ENCODE measurements around the gene SIT1. TPM values are rescaled to one million over a fixed set of nuclear protein-coding genes. Genes with fewer than 3 reads are reported as not detected.

SIT1 gene
- total and polyA plus RNA-seq, 4 donors: 0.36 TPM; not detected in 3

DNA sequence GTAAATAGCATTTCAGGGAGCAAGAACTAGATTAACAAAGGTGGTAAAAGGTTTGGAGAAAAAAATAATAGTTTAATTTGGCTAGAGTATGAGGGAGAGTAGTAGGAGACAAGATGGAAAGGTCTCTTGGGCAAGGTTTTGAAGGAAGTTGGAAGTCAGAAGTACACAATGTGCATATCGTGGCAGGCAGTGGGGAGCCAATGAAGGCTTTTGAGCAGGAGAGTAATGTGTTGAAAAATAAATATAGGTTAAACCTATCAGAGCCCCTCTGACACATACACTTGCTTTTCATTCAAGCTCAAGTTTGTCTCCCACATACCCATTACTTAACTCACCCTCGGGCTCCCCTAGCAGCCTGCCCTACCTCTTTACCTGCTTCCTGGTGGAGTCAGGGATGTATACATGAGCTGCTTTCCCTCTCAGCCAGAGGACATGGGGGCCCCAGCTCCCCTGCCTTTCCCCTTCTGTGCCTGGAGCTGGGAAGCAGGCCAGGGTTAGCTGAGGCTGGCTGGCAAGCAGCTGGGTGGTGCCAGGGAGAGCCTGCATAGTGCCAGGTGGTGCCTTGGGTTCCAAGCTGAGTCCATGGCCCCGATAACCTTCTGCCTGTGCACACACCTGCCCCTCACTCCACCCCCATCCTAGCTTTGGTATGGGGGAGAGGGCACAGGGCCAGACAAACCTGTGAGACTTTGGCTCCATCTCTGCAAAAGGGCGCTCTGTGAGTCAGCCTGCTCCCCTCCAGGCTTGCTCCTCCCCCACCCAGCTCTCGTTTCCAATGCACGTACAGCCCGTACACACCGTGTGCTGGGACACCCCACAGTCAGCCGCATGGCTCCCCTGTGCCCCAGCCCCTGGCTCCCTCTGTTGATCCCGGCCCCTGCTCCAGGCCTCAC lies 22.6 kb upstream of the SIT1 start, which contains the start of gene CA9:
Gene CA9 (plus strand): TSS at position 797 of the 893 bp plus-strand sequence. CDS start 32 bp downstream, at position 829.
- no peaks in the 10 kb centered on the region for H3K27me3 ChIP-seq (ENCODE audit: control insufficient read depth, insufficient read depth, low read length)
- no peak within 1 kb of the TSS for H3K27ac ChIP-seq (ENCODE audit: low read depth, low read length)
- H3K9me3 ChIP-seq (ENCODE audit: control insufficient read depth, insufficient read depth, low read length): no peaks in the 10 kb centered on the region
- H3K36me3 ChIP-seq (ENCODE audit: control insufficient read depth, insufficient read depth, low read length): no peaks in the 10 kb centered on the region
- H3K4me1 ChIP-seq (ENCODE audit: control insufficient read depth, insufficient read depth, low read length): peaks cover 22% of the 10 kb centered on the region
- no peak within 1 kb of the TSS for H3K4me3 ChIP-seq (ENCODE audit: low read depth, low read length)
- peak in 2 of 6 donors; percentile 27 to 87 for DNase-seq (ENCODE audit: low read depth in 4 of 6, low spot score in 6 of 6)
- WGBS (ENCODE audit: insufficient coverage): 48% methylated on average over 7 of the region's 10 CpGs

GRCh38 chr9:35669331-35670145 lies 18.8 kb upstream of the SIT1 start:
- no peak for DNase-seq (ENCODE audit: low read depth in 4 of 6, low spot score in 6 of 6)
- Histone ChIP-seq H3K4me3 (ENCODE audit: low read depth, low read length) (no peak overlapping the region), H3K9me3 (ENCODE audit: control insufficient read depth, insufficient read depth, low read length) (no peaks in the 10 kb centered on the region), H3K27me3 (ENCODE audit: control insufficient read depth, insufficient read depth, low read length) (no peaks in the 10 kb centered on the region), H3K4me1 (ENCODE audit: control insufficient read depth, insufficient read depth, low read length) (peaks cover 20% of the 10 kb centered on the region), H3K27ac (ENCODE audit: low read depth, low read length) (no peak overlapping the region), H3K36me3 (ENCODE audit: control insufficient read depth, insufficient read depth, low read length) (no peaks in the 10 kb centered on the region)
- WGBS (ENCODE audit: insufficient coverage): 75% methylated on average over 2 of the region's 6 CpGs

DNA sequence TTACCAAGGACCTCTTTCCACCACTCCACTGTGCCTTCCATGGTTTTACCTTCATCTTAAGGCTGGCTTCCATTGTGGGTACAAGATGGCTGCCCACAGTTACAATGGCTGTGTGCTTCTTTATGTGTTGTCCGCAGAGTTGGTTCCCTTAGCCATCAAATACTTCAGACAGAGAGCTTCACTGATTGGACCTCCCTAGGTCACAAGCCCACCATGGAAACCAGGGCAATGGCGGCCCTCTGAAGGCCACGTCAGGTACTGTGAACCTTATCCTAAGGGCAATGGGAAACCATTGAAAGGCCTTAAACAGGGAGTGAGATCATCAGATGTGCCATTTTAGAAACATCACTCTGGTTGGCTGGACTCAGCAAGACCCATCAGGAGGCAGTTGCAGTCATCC lies 17.2 kb upstream of the SIT1 start:
- Histone ChIP-seq H3K9me3 (ENCODE audit: control insufficient read depth, insufficient read depth, low read length) (no peaks in the 10 kb centered on the region), H3K36me3 (ENCODE audit: control insufficient read depth, insufficient read depth, low read length) (no peaks in the 10 kb centered on the region), H3K4me3 (ENCODE audit: low read depth, low read length) (no peak overlapping the region), H3K27ac (ENCODE audit: low read depth, low read length) (no peak overlapping the region), H3K4me1 (ENCODE audit: control insufficient read depth, insufficient read depth, low read length) (peaks cover 15% of the 10 kb centered on the region), H3K27me3 (ENCODE audit: control insufficient read depth, insufficient read depth, low read length) (no peaks in the 10 kb centered on the region)
- 100% methylated on average over 3 of the region's 3 CpGs for WGBS (ENCODE audit: insufficient coverage)
- no peak for DNase-seq (ENCODE audit: low read depth in 4 of 6, low spot score in 6 of 6)

DNA sequence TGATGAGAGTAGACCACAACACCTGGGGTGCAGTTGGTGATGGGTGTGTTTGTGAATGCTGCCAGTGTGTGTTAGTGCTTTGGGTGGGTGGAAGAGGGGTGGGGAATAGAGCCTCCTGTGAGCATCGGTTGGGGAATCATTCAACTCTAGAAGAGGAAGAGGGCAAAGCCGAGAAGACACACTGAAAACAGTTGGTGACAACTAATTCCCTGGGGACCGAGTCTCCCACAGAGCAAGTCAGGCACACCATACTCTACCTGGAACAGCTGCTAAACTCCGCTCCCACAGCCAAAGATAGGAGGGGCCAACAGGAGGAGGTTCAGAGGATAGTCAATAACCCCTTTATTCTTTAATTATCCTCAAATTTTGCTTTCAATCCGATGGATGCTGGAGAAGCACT lies 15.8 kb upstream of the SIT1 start:
- peaks cover 7% of the 10 kb centered on the region for H3K36me3 ChIP-seq (ENCODE audit: control insufficient read depth, insufficient read depth, low read length)
- H3K27me3 ChIP-seq (ENCODE audit: control insufficient read depth, insufficient read depth, low read length): no peaks in the 10 kb centered on the region
- no peak overlapping the region for H3K27ac ChIP-seq (ENCODE audit: low read depth, low read length)
- H3K9me3 ChIP-seq (ENCODE audit: control insufficient read depth, insufficient read depth, low read length): no peaks in the 10 kb centered on the region
- H3K4me1 ChIP-seq (ENCODE audit: control insufficient read depth, insufficient read depth, low read length): peaks cover 15% of the 10 kb centered on the region
- no peak overlapping the region for H3K4me3 ChIP-seq (ENCODE audit: low read depth, low read length)
- 92% methylated on average over 2 of the region's 5 CpGs for WGBS (ENCODE audit: insufficient coverage)
- no peak for DNase-seq (ENCODE audit: low read depth in 4 of 6, low spot score in 6 of 6)

DNA sequence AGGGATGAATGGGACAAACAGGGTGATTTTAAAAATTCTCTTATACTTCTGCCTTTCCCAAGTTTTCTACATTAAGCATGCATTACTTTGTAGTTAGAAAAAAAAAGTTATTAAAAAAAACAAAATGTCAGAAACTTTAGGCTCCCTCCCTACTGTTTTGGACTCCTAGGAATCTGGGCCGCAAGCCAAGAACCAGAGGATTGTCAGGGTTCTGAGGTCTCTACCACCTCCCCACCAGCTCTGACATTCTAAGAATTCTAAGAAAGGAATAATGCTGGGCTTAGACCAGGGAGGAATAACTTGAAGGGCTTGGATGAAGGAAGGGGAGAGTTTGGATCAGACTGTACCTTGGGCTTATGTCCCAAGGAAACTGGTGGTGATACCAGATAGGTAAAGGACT lies 15.3 kb upstream of the SIT1 start:
- peaks cover 15% of the 10 kb centered on the region for H3K4me1 ChIP-seq (ENCODE audit: control insufficient read depth, insufficient read depth, low read length)
- H3K9me3 ChIP-seq (ENCODE audit: control insufficient read depth, insufficient read depth, low read length): no peaks in the 10 kb centered on the region
- peaks cover 8% of the 10 kb centered on the region for H3K36me3 ChIP-seq (ENCODE audit: control insufficient read depth, insufficient read depth, low read length)
- DNase-seq (ENCODE audit: low read depth in 4 of 6, low spot score in 6 of 6): peak in 1 of 6 donors; percentile 52
- no peak overlapping the region for H3K27ac ChIP-seq (ENCODE audit: low read depth, low read length)
- no peak overlapping the region for H3K4me3 ChIP-seq (ENCODE audit: low read depth, low read length)
- no peaks in the 10 kb centered on the region for H3K27me3 ChIP-seq (ENCODE audit: control insufficient read depth, insufficient read depth, low read length)
- WGBS (ENCODE audit: insufficient coverage): no CpG with 5 or more reads among the region's 1 CpG

GRCh38 chr9:35665471-35665818 lies 14.7 kb upstream of the SIT1 start:
- DNase-seq (ENCODE audit: low read depth in 4 of 6, low spot score in 6 of 6): no peak
- Histone ChIP-seq H3K27me3 (ENCODE audit: control insufficient read depth, insufficient read depth, low read length) (no peaks in the 10 kb centered on the region), H3K4me1 (ENCODE audit: control insufficient read depth, insufficient read depth, low read length) (peaks cover 15% of the 10 kb centered on the region), H3K36me3 (ENCODE audit: control insufficient read depth, insufficient read depth, low read length) (peaks cover 14% of the 10 kb centered on the region), H3K9me3 (ENCODE audit: control insufficient read depth, insufficient read depth, low read length) (no peaks in the 10 kb centered on the region), H3K27ac (ENCODE audit: low read depth, low read length) (peak overlapping the region; percentile 78), H3K4me3 (ENCODE audit: low read depth, low read length) (peak overlapping the region; percentile 70)
- 9% methylated on average over 2 of the region's 5 CpGs for WGBS (ENCODE audit: insufficient coverage)

DNA sequence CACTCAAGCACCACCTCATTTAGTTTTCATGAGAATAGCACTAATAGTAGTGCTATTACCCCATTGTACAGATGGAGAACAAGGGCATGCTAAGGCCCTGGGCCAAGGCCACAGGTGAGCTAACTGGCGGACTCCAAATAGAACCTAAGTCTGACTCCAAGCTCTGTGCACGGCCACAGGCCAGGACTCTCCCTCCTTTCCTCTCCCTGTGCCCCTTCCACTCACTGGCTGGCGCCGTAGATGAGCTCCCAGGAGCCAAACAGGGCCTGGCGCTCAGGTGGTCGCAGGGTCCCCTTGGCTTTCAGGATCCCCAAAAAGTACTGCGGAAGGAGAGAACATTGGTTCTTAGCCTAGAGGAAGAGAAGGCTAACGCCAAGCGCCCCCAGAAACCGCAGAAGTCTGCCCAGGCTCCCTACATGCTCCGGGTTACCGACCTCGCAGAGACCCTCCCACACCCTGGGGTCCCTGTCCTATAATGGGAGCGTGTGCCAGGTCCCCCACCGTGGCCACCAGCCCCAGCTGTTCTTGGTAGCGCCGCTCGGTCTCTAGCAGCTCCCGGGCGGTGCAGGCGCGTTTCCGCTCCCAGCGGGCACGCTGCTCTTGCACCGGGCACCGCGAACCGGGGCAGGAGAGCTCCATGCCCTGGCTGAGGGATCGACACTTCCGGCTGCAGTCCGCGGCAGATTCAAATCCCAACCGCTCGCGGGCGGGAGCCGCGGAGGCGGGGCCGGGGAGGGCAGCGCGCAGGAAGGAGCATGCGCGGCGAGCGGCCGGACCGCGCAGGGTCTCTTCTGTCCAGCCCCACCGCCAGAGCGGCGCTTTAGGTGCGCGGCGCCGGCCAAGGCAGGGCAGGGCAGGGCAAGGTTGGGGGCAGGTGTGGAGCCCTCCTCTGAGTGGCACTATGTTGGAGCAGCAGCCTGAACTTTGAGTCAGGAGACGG lies 14.1 kb upstream of the SIT1 start, which contains the start of gene ARHGEF39:
Gene ARHGEF39 (minus strand): TSS at position 665 of the 940 bp plus-strand sequence. CDS start 26 bp downstream, at position 639.
- peaks cover 19% of the 10 kb centered on the region for H3K36me3 ChIP-seq (ENCODE audit: control insufficient read depth, insufficient read depth, low read length)
- peak within 1 kb of the TSS; percentile 78 for H3K27ac ChIP-seq (ENCODE audit: low read depth, low read length)
- DNase-seq (ENCODE audit: low read depth in 4 of 6, low spot score in 6 of 6): peak in 4 of 6 donors; percentile 43 to 92 (median 79)
- H3K4me1 ChIP-seq (ENCODE audit: control insufficient read depth, insufficient read depth, low read length): peaks cover 15% of the 10 kb centered on the region
- peak within 1 kb of the TSS; percentile 70 for H3K4me3 ChIP-seq (ENCODE audit: low read depth, low read length)
- no peaks in the 10 kb centered on the region for H3K27me3 ChIP-seq (ENCODE audit: control insufficient read depth, insufficient read depth, low read length)
- WGBS (ENCODE audit: insufficient coverage): 4% methylated on average over 58 of the region's 58 CpGs
- H3K9me3 ChIP-seq (ENCODE audit: control insufficient read depth, insufficient read depth, low read length): no peaks in the 10 kb centered on the region

- H3K27me3 ChIP-seq (ENCODE audit: control insufficient read depth, insufficient read depth, low read length): no peaks in the 10 kb centered on the region
- no peaks in the 10 kb centered on the region for H3K9me3 ChIP-seq (ENCODE audit: control insufficient read depth, insufficient read depth, low read length)
- no peak overlapping the region for H3K4me3 ChIP-seq (ENCODE audit: low read depth, low read length)
- no peak for DNase-seq (ENCODE audit: low read depth in 4 of 6, low spot score in 6 of 6)
- peaks cover 18% of the 10 kb centered on the region for H3K4me1 ChIP-seq (ENCODE audit: control insufficient read depth, insufficient read depth, low read length)
- peaks cover 19% of the 10 kb centered on the region for H3K36me3 ChIP-seq (ENCODE audit: control insufficient read depth, insufficient read depth, low read length)
- WGBS (ENCODE audit: insufficient coverage): 89% methylated on average over 7 of the region's 7 CpGs
- H3K27ac ChIP-seq (ENCODE audit: low read depth, low read length): no peak overlapping the region
Observed at GRCh38 chr9:35662437-35662836, 11.7 kb upstream of the SIT1 start.

Measured in spinal cord (tissue), 10 donors.